HepG2 (cell line): Measurements from ENCODE around the gene NUDCD3. TPM values are rescaled to one million over a fixed set of nuclear protein-coding genes. Genes with fewer than 3 reads are reported as not detected.

Experiments used
- ATAC-seq: fragments of 200-7000 bp; cut with Tn5 transposase; 3 replicates; pipeline ENCODE4 v1.9.1; 2020; ENCODE audit warnings: mild to moderate bottlenecking, moderate library complexity
- BruUV-seq: library from RNA; stranded (reverse); fragments of 400-500 nt; replicated peaks from 2 replicates; lab custom pipeline; 2021; lab: Mats Ljungman, UMichigan
- CTCF ChIA-PET: fragments of 300-600 bp; formaldehyde crosslinking; extraction: SDS; loops from one replicate; lab custom pipeline; 2021; ENCODE audit warnings: low total read pairs, inconsistent platforms, low intra/inter-chr PET ratio; lab: Yijun Ruan, JAX
- POLR2A ChIA-PET: fragments of 350-600 bp; sonication (Branson Sonifier 250); formaldehyde crosslinking; loops from one replicate; lab custom pipeline; 2020; ENCODE audit warnings: antibody characterized with exemption, inconsistent platforms; lab: Yijun Ruan, JAX
- DNase-seq: peaks from one replicate; pipeline ENCODE4 v3.0.0-alpha.2; 2015; ENCODE audit warnings: low spot score
- FAIRE-seq: peaks from 3 replicates; lab custom pipeline; 2011; peaks lifted over from hg19 to GRCh38; lab: Jason Lieb, UNC
- H2AFZ ChIP-seq: one replicate; pipeline ENCODE4 v1.6.1; 2011; ENCODE audit warnings: low read length, inconsistent platforms
- H3K27ac ChIP-seq: fragments of 300-600 bp; 3 replicates; pipeline ENCODE4 v1.8.0; 2011; ENCODE audit warnings: mixed run types, mild to moderate bottlenecking, mixed read lengths, low read length, inconsistent platforms; ENCODE audit not compliant: insufficient read depth; ENCODE audit errors: extremely low read length
- H3K27me3 ChIP-seq, 2 experiments: fragments of 200-600 bp in 1 of 2; 2 replicates in 1 of 2; 3 replicates in 1 of 2; pipeline versions ENCODE4 v1.6.0 to v1.8.0; 2011; ENCODE audit warnings: low read length in 2 of 2, mild to moderate bottlenecking in 2 of 2, moderate library complexity in 2 of 2, inconsistent platforms in 1 of 2; ENCODE audit not compliant: insufficient read depth in 2 of 2, control insufficient read depth in 1 of 2
- H3K36me3 ChIP-seq, 2 experiments: fragments of 200-600 bp in 1 of 2; replicated peaks in 1 of 2; 2 replicates in 1 of 2; 3 replicates in 1 of 2; pipeline versions ENCODE4 v1.5.1 to v1.8.0; 2011; ENCODE audit warnings: low read length in 2 of 2, inconsistent platforms in 1 of 2; ENCODE audit not compliant: insufficient read depth in 2 of 2, control insufficient read depth in 1 of 2
- H3K4me1 ChIP-seq: 2 replicates; pipeline ENCODE4 v1.5.1; 2012; ENCODE audit warnings: low read length, inconsistent platforms; ENCODE audit not compliant: insufficient read depth
- H3K4me2 ChIP-seq: 2 replicates; pipeline ENCODE4 v1.6.0; 2011; ENCODE audit warnings: low read depth, low read length, inconsistent platforms
- H3K4me3 ChIP-seq, 3 experiments: fragments of 200-600 bp in 1 of 3; sonication (generic), shearing (Covaris generic) in 1 of 3; replicated peaks in 1 of 3; 2 replicates each; pipeline ENCODE4 v1.5.1; 2011 to 2016; ENCODE audit warnings: low read length in 3 of 3, inconsistent platforms in 2 of 3, low read depth in 2 of 3, mild to moderate bottlenecking in 2 of 3, control low read depth in 1 of 3, mixed read lengths in 1 of 3; ENCODE audit not compliant: insufficient read depth in 1 of 3
- H3K79me2 ChIP-seq: one replicate; pipeline ENCODE4 v1.6.1; 2011; ENCODE audit warnings: low read length, inconsistent platforms; ENCODE audit not compliant: insufficient read depth
- H3K9ac ChIP-seq: 2 replicates; pipeline ENCODE4 v1.6.0; 2011; ENCODE audit warnings: mild to moderate bottlenecking, low read depth, low read length, inconsistent platforms; ENCODE audit not compliant: insufficient read depth
- H3K9me3 ChIP-seq: 2 replicates; pipeline ENCODE4 v1.5.1; 2012; ENCODE audit warnings: mild to moderate bottlenecking, low read length
- H4K20me1 ChIP-seq: 2 replicates; pipeline ENCODE4 v1.6.0; 2011; ENCODE audit warnings: inconsistent platforms, mild to moderate bottlenecking, low read length, moderate library complexity; ENCODE audit not compliant: insufficient read depth
- CBX2 ChIP-seq, 2 experiments: fragments of 200-600 bp in 1 of 2; sonication (generic); formaldehyde crosslinking in 1 of 2; IDR thresholded peaks; 2 replicates each; pipeline versions ENCODE4 v1.7.0 to v1.8.1; 2018 to 2022; ENCODE audit warnings: low read depth in 2 of 2, low read length in 1 of 2, mild to moderate bottlenecking in 1 of 2, missing genetic modification reagents in 1 of 2
- MAZ ChIP-seq, 2 experiments: sonication (generic) in 1 of 2; formaldehyde crosslinking in 1 of 2; IDR thresholded peaks; 2 replicates each; pipeline versions ENCODE4 v1.5.0 to v1.6.1; 2012 to 2020; ENCODE audit warnings: low read depth in 2 of 2, mild to moderate bottlenecking in 2 of 2, borderline replicate concordance in 1 of 2, improper control_type of control experiment in 1 of 2, low read length in 1 of 2, missing genetic modification reagents in 1 of 2, moderate library complexity in 1 of 2
- RFX1 ChIP-seq: fragments of 450-650 bp; IDR thresholded peaks from 2 replicates; pipeline ENCODE4 v1.6.1; 2017
- SP2 ChIP-seq: sonication (generic); formaldehyde crosslinking; IDR thresholded peaks from 2 replicates; pipeline ENCODE4 v1.5.1; 2020; ENCODE audit warnings: mild to moderate bottlenecking, missing genetic modification reagents
- TRIM24 ChIP-seq: sonication (generic); formaldehyde crosslinking; IDR thresholded peaks from 2 replicates; pipeline ENCODE4 v1.8.0; 2022; ENCODE audit warnings: mild to moderate bottlenecking, missing genetic modification reagents
- YEATS4 ChIP-seq: sonication (generic); formaldehyde crosslinking; IDR thresholded peaks from 2 replicates; pipeline ENCODE4 v1.4.0; 2020; ENCODE audit warnings: missing genetic modification reagents, borderline replicate concordance
- ZEB1 ChIP-seq: IDR thresholded peaks from 2 replicates; pipeline ENCODE4 v1.6.1; 2012; ENCODE audit warnings: mild to moderate bottlenecking, low read depth, inconsistent platforms; ENCODE audit not compliant: insufficient replicate concordance
- ZMYM3 ChIP-seq: sonication (generic); formaldehyde crosslinking; IDR thresholded peaks from 2 replicates; pipeline ENCODE4 v1.5.1; 2020; ENCODE audit warnings: mild to moderate bottlenecking, missing genetic modification reagents
- ZNF572 ChIP-seq: sonication (generic); formaldehyde crosslinking; IDR thresholded peaks from 2 replicates; pipeline ENCODE4 v1.5.1; 2020; ENCODE audit warnings: mild to moderate bottlenecking, missing genetic modification reagents
- WGBS: methylation state at CpG from one replicate; pipeline ENCODE4 v1.1.6; 2017; ENCODE audit warnings: low lambda C conversion rate; 5-methylcytosine and 5-hydroxymethylcytosine counted together
- in situ Hi-C: cut with HindIII; loops from 2 replicates; pipeline ENCODE4 v1.10.0; 2017; ENCODE audit warnings: low pct_unique_long_range_greater_than_20kb; ENCODE audit not compliant: extremely low pct_ligation_motif_present
- intact Hi-C: fragments of 100-400 bp; cut with micrococcal nuclease; formaldehyde crosslinking; loops from one replicate; pipeline ENCODE4 v1.10.0; 2022; ENCODE audit not compliant: unreplicated experiment
- polyA plus RNA-seq, 8 experiments: library from polyadenylated mRNA; depleted of rRNA in 3 of 8; stranded (reverse) in 7 of 8; unstranded in 1 of 8; fragments of >200 nt; fragmentation: Illumina TruSeq in 4 of 8; extraction: Trizol in 4 of 8; gene quantifications; 2 replicates each; pipeline versions ENCODE4 v1.2.1 to v1.2.3, GENCODE V29; 2011 to 2016; ENCODE audit warnings: low read depth in 4 of 8, missing spikeins in 1 of 8, mixed read lengths in 1 of 8; ENCODE audit not compliant: insufficient read depth in 1 of 8
- total RNA-seq, 5 experiments: library from RNA; depleted of rRNA; stranded (reverse); fragments of >200 nt; fragmentation: Illumina TruSeq; extraction: Trizol; gene quantifications; 2 replicates each; pipeline ENCODE4 v1.2.3, GENCODE V29; 2016; ENCODE audit warnings: low read depth in 1 of 5
- TF ChIP-seq, protein P1 (sequence below): sonication (generic); formaldehyde crosslinking; IDR thresholded peaks from 2 replicates; pipeline ENCODE4 v1.4.0; 2020; ENCODE audit warnings: mild to moderate bottlenecking, missing genetic modification reagents, borderline replicate concordance
- TF ChIP-seq, protein P2 (sequence below): sonication (generic); formaldehyde crosslinking; IDR thresholded peaks from 2 replicates; pipeline ENCODE4 v1.4.0; 2020; ENCODE audit warnings: missing genetic modification reagents; ENCODE audit errors: not compliant biosample characterization
- TF ChIP-seq, protein P3 (sequence below): sonication (generic); formaldehyde crosslinking; IDR thresholded peaks from 2 replicates; pipeline ENCODE4 v1.4.0; 2020; ENCODE audit warnings: missing genetic modification reagents, borderline replicate concordance

The NUDCD3 gene
- total and polyA plus RNA-seq, 2 of the 13 experiments (the other 11 are each of a cell fraction or from before 2014, with no cell fraction given), result 20.8 to 49.9 TPM

DNA sequence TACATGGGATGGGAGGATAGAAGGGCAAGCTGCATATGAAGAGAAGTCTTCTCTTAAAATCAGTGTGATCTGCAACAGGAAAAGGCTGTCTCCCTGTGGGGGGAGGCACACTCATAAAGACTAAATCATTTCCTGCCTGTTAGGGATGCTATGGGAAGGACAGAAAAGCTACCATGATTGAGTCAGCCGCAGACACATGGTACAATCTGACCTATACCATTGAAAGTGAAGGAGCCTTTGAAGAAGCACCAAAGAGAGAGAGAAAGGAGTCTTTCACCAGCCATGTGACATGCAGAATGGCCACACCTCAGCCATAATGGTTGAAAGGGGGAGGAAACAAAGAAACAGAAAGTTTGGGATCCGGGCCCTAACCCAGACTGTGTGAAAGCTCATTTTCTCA lies 29.1 kb downstream of the NUDCD3 start:
- intact Hi-C loops, result no loop called here
- ChIA-PET POLR2A (no interaction called here), CTCF (no interaction called here)
- BruUV-seq, result no TSS peak
- no peaks in the 10 kb centered on the region for H3K4me1 ChIP-seq
- H3K4me2 ChIP-seq, result no peak overlapping the region
- H3K4me3 ChIP-seq, result no peak overlapping the region
- peaks cover 9 to 55% of the 10 kb centered on the region in 2 experiments for H3K36me3 ChIP-seq
- in situ Hi-C loops, result no loop called here
- no peak overlapping the region for H3K9ac ChIP-seq
- H3K9me3 ChIP-seq, result no peaks in the 10 kb centered on the region
- H3K27me3 ChIP-seq, result no peaks in the 10 kb centered on the region
- H2AFZ ChIP-seq, result no peak overlapping the region
- no peak for FAIRE-seq
- H4K20me1 ChIP-seq, result no peaks in the 10 kb centered on the region
- peaks cover 24% of the 10 kb centered on the region for H3K79me2 ChIP-seq
- H3K27ac ChIP-seq, result no peak overlapping the region
- ATAC-seq, result no peak
- 96% methylated on average over 2 of the region's 2 CpGs for WGBS
- DNase-seq, result no peak
- TF ChIP-seq MAZ (IDR thresholded peaks at IDR 0.05; ENCODE audit: borderline replicate concordance, low read depth, low read length), result no peak
- TF ChIP-seq MAZ (CRISPR knock-in tag; IDR thresholded peaks at IDR 0.05; ENCODE audit: low read depth), result no peak
- no peak for TF ChIP-seq SP2 (CRISPR knock-in tag)
- no peak for TF ChIP-seq RFX1
- TF ChIP-seq CBX2 (IDR thresholded peaks at IDR 0.05; ENCODE audit: low read depth, low read length), result no peak
- TF ChIP-seq CBX2 (CRISPR knock-in tag; IDR thresholded peaks at IDR 0.05; ENCODE audit: low read depth), result no peak
- no peak for TF ChIP-seq ZNF572
- TF ChIP-seq, protein P1, sequence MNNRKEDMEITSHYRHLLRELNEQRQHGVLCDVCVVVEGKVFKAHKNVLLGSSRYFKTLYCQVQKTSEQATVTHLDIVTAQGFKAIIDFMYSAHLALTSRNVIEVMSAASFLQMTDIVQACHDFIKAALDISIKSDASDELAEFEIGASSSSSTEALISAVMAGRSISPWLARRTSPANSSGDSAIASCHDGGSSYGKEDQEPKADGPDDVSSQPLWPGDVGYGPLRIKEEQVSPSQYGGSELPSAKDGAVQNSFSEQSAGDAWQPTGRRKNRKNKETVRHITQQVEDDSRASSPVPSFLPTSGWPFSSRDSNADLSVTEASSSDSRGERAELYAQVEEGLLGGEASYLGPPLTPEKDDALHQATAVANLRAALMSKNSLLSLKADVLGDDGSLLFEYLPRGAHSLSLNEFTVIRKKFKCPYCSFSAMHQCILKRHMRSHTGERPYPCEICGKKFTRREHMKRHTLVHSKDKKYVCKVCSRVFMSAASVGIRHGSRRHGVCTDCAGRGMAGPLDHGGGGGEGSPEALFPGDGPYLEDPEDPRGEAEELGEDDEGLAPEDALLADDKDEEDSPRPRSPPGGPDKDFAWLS (CRISPR knock-in tag), result no peak
- no peak for TF ChIP-seq ZMYM3 (CRISPR knock-in tag)
- TF ChIP-seq, protein P2, sequence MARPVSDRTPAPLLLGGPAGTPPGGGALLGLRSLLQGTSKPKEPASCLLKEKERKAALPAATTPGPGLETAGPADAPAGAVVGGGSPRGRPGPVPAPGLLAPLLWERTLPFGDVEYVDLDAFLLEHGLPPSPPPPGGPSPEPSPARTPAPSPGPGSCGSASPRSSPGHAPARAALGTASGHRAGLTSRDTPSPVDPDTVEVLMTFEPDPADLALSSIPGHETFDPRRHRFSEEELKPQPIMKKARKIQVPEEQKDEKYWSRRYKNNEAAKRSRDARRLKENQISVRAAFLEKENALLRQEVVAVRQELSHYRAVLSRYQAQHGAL (CRISPR knock-in tag), result no peak
- no peak for TF ChIP-seq TRIM24 (CRISPR knock-in tag)
- TF ChIP-seq, protein P3, sequence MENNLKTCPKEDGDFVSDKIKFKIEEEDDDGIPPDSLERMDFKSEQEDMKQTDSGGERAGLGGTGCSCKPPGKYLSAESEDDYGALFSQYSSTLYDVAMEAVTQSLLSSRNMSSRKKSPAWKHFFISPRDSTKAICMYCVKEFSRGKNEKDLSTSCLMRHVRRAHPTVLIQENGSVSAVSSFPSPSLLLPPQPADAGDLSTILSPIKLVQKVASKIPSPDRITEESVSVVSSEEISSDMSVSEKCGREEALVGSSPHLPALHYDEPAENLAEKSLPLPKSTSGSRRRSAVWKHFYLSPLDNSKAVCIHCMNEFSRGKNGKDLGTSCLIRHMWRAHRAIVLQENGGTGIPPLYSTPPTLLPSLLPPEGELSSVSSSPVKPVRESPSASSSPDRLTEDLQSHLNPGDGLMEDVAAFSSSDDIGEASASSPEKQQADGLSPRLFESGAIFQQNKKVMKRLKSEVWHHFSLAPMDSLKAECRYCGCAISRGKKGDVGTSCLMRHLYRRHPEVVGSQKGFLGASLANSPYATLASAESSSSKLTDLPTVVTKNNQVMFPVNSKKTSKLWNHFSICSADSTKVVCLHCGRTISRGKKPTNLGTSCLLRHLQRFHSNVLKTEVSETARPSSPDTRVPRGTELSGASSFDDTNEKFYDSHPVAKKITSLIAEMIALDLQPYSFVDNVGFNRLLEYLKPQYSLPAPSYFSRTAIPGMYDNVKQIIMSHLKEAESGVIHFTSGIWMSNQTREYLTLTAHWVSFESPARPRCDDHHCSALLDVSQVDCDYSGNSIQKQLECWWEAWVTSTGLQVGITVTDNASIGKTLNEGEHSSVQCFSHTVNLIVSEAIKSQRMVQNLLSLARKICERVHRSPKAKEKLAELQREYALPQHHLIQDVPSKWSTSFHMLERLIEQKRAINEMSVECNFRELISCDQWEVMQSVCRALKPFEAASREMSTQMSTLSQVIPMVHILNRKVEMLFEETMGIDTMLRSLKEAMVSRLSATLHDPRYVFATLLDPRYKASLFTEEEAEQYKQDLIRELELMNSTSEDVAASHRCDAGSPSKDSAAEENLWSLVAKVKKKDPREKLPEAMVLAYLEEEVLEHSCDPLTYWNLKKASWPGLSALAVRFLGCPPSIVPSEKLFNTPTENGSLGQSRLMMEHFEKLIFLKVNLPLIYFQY (CRISPR knock-in tag), result no peak
- no peak for TF ChIP-seq YEATS4 (CRISPR knock-in tag)
- TF ChIP-seq ZEB1, result no peak
